Ecto neural progenitor cell (in vitro differentiated cells): Measurements from ENCODE around the gene CS.
"Not testable (repeated sequence)": the region's sequence is repeated elsewhere in the genome, so short reads cannot be mapped to it uniquely, and the experiment has no call there.

ENCODE experiments used
- DNase-seq: peaks from one replicate; pipeline ENCODE4 v3.0.0-alpha.2; 2018; ENCODE audit warnings: low spot score

CS gene

DNA sequence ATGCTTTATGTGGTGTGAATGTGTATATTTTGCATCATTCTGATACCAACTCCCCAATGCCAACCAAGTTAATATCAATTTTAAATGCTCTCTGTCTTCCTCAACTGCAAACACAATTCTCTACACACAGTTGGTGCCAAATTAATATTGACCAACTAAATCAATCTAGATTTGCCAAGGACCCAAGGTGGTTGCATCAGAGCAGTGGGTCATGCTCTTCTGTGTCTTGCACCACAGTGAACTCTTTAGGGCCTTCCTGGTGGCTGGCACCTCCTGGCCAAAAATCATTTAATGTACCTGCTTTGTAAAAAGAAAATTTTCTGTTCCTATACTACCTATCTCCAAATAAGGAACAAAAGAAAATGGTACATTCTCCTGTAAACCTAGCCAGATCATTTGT is 19.3 kb downstream of the CS start:
- DNase-seq: no peak

GRCh38 chr12:56278905-56279304 is 21.2 kb downstream of the CS start:
- no peak for DNase-seq

- DNase-seq: no peak
Observed at GRCh38 chr12:56274299-56274698, 25.8 kb downstream of the CS start.

DNA sequence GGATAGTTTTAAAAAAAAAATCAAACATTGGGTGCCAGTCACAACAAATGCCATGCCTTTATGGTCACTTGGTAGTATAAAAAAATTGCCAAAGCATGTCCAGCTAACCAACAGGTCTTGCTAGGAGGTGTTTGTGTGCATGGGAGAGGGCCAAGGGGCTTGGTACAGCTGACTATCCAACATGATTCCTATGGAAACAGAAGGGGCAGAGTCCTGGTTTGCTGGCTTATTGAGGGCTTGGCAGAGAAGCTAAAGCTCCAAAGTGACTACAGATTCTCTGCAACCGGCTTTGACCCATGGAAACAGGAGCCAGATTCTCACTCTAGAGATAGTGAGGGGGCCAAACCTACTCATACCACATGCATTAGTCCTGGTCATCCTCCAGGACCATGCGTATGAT is 27.7 kb downstream of the CS start:
- DNase-seq: not testable (repeated sequence)

DNA sequence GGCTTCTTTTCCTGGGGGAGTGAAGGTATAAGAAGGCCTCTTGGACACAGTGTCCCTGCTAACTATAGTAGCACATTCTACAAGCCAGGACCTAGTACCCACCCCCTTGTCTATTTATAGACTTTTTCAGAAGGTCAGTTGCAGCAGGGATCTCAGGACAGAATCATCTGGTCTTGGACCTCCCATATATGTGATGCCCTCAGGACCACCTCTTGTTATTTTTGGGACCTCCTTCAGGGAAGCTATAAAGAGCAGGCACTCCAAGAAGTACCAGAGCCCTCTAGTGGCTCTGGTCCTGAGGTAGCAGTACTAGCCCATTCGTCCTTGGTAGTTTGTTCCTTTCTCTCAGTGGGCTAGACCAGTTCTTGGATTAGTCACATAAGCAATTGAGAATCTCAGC is 29.1 kb downstream of the CS start:
- DNase-seq: no peak

GRCh38 chr12:56267443-56268071 is 32.6 kb downstream of the CS start:
- no peak for DNase-seq

DNA sequence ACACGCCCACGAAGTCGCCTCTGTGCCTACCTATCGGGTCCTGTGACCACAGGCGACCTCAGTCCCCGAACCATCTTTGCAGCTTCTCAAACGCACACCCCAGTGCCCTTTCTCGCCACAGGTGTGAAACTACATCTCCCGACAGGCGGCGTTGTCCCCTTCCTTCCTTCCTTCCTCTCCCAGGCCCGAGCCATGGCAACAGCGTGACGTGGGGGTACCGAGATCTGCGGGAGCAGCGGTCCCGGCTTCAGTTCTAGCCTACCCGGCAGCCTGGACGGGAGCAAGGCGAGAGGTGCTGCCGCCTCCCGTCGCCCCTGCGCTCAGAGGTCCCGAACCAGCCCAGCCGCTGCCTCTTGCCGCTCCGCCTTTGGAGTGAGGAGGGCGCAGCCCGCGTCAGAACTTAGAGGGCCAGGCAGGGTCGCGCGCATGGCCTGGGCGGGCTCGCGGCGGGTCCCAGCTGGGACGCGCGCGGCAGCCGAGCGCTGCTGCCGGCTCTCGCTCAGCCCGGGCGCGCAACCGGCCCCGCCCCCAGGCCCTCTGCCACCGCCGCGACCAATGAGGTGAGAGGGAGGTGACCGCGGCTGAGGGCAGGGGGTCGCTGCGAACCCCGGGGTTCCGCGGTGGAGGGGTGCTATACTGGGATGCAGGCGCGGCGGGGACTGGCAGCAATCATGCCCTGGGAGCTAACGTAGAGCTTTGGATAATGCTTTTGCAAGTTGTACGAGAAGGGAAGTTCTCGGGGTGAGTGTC is 33.3 kb downstream of the CS start, which contains the start of gene COQ10A:
Gene COQ10A (plus strand): TSS at position 250 of the 750 bp plus-strand sequence. CDS start 177 bp downstream, at position 427.
- peak; percentile 95 for DNase-seq

GRCh38 chr12:56266068-56266692 is 34.0 kb downstream of the CS start:
- DNase-seq: not testable (repeated sequence)

- not testable (repeated sequence) for DNase-seq
Observed at GRCh38 chr12:56262955-56263354, 37.2 kb downstream of the CS start.

GRCh38 chr12:56261503-56262232 is 38.5 kb downstream of the CS start:
- no peak for DNase-seq

- DNase-seq: no peak
Observed at GRCh38 chr12:56260921-56261320, 39.2 kb downstream of the CS start.

- no peak for DNase-seq
Observed at GRCh38 chr12:56260380-56260779, 39.8 kb downstream of the CS start.

DNA sequence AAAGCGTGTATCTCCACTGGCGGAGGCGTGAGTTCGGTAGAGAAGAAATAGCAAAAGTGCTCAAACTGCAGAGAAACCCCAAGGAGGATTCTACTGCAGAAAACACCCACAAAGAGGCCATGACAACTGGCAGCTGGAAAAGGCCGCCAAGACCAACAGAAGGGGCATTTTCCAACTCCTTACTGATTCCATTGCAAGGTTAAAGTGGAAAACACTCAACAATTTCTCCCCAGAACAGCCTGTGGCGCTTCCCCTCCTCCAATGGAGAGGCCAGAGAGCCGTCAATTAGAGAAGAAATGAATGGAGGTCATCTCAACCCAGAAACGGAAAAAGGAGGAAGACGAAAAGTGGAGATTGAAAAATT is 41.3 kb downstream of the CS start:
- DNase-seq: no peak

DNA sequence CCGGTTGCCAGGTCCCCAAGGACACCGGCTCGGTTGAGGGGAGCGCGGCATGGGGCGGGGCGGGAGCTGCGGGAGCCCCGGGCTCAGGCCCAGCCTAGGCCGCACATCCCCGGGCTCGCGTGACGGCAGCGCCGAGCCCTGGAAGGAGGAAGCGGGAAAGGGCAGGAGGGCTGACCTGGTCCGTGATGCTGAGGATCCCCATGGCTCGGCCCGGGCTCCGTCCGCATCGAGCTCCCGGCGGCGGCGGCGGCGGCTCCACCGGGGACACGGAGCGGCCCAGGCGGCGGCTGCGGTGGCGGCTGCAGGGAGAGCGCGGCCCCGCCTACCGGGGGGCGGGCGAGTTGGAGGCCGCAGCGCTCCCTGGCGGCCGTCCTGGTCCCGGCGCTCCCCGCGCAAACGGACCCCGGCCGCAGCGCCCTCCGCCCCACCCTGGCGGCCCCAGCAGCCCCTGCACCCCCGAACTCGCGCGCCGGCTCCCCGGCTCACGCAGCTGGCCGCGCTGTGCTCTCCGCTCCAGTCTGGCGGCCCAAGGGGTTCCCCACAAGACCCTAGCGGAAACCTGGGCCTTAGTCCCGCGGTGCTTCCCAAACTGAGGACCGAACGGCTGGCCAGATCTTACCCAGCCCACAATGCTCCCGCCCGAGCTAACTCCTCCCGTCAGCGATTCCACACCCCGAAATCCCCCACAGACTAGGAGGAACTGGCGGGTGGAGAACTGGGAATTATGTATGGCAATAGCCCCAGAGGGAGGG is 41.9 kb downstream of the CS start, which contains the start of gene ANKRD52:
Gene ANKRD52 (minus strand): TSS at position 317 of the 752 bp plus-strand sequence. CDS start 115 bp downstream, at position 202.
- peak; percentile 93 for DNase-seq

DNA sequence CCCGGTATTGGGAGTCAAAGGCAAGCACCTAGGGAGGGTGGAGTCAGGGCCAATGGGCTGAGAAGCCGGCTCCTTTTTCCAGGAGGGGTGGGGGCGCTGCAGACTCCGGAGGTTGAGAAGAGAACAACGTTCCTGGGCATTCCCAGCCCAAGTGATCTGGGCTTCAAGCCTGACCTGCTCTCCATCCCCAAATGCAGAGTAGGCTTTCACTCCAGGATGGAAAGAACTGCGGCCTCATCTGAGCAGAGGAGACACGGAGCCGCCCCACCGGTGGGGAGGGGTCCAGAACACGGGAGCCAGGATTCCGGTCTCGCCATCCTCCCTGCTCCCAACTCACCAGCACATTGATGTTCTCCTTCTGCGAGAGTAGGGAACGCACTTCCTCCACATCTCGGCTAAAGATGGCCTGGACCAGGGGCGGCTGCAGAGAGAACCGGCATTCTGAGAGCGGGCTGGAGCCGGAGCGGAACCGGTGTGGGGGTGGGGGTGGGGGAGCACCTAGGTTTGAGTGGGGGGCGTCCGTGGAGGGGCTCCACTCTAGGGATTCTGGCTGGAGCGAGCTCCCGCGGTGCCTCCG is 42.6 kb downstream of the CS start:
- DNase-seq: peak; percentile 77

GRCh38 chr12:56257071-56257470 is 43.1 kb downstream of the CS start:
- no peak for DNase-seq

- DNase-seq: no peak
Observed at GRCh38 chr12:56256326-56256960, 43.7 kb downstream of the CS start.

DNA sequence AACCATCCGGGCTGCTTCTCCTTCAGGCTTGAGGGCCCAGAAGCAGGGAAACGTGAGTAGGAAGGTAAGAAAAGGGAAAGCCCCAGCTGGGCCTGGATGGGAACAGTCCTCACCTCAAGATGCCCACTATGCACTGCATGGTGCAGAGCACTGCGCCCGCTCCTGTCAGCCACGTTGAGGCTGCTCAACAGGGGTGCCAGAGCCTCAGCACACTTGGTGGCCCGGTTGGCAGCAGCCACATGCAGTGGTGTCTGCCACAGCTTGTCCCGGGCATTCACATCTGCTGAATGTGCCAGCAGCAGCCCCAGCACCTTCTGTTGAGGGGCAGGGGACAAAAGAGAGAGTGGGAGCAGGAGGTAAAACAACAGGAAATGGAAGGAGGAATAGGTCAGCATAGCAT is 44.5 kb downstream of the CS start:
- no peak for DNase-seq

DNA sequence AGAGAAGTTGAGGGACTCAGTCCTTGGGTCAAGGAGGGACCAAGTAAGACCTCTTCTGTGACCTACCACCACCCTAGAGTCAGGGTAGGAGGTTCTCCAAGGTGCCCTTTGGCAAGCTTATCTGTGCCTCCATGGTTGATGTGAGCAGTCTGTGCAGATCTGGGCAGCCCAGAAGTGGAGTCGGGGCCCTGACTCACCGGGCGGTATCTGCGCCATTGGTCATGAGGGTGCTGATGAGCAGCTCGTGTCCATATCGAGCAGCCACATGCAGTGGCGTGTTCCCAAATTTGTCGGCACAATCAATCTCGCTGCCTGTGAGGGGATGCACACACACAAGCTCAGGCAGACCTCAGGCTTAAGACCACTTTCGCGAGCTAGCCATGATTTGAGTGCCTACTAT is 47.0 kb downstream of the CS start:
- DNase-seq: no peak

DNA sequence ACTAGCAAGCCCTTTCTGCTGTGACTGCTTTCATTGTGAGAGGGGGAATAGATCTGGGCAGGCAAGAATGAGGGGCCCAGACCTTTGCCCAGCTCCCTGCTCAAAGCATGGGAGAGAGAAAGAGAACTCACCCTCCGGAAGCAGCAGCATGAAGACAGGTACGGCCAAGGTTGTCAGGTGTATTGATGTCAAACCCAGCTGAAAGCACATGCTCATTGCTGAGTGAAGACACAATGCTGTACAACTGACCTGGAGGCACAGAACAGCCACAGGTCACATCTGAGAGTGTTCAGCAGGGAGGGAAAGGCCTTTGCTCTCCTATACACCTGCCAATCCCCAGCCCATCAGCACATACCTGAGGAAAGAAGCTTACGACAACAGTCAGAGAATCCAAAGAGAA is 47.5 kb downstream of the CS start:
- no peak for DNase-seq

- no peak for DNase-seq
Observed at GRCh38 chr12:56248711-56249110, 51.4 kb downstream of the CS start.
